OCI-LY1 (cell line): ENCODE data around the gene RNASE12.

Source experiments
- EZH2 ChIP-seq: fragments of 200-600 bp; sonication (generic), shearing (Covaris generic); IDR thresholded peaks from 2 replicates; pipeline ENCODE4 v1.8.0; 2017; ENCODE audit warnings: borderline replicate concordance, mixed run types, mild to moderate bottlenecking, antibody characterized with exemption, low read length, moderate library complexity, mixed read lengths
- TF ChIP-seq, protein P1 (sequence below): fragments of 200-600 bp; sonication (generic), shearing (Covaris generic); IDR thresholded peaks from 2 replicates; pipeline ENCODE4 v1.5.1; 2017; ENCODE audit warnings: mild to moderate bottlenecking, antibody characterized with exemption, low read length, moderate library complexity, mixed read lengths

DNA sequence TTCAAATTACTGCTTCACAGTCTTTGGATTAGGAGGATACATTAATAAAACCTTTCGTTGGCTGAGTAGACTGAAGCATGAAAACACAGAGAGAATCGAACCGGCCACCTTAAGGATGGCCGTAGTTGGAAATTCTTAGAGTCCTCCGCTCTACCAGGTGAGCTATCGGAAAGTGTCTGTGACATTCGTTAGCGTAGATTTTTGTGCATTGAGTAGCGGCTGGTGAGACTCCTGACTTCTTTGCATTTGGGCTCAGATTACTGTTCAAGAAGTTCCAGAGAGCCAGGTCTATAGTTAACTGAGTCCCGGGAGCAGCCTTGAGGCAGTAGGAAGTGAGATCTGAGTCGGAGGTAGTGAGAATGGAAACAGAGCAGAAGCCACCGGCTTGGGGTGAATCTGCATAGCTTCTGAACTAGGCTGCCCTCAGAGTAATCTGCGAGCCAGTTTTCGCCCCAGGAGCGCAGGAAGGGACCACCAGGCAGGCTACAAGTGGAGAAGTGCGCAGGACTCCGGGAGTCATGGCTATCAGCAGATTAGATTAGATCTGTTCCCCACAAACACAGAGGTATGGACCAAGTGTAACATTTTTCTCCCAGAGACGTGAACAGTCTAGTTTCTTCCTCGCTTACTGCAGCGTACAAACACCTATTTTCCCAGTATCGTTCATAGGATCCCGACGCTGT, 39.3 kb upstream of the RNASE12 start:
- TF ChIP-seq EZH2 = no peak
- TF ChIP-seq, protein P1, sequence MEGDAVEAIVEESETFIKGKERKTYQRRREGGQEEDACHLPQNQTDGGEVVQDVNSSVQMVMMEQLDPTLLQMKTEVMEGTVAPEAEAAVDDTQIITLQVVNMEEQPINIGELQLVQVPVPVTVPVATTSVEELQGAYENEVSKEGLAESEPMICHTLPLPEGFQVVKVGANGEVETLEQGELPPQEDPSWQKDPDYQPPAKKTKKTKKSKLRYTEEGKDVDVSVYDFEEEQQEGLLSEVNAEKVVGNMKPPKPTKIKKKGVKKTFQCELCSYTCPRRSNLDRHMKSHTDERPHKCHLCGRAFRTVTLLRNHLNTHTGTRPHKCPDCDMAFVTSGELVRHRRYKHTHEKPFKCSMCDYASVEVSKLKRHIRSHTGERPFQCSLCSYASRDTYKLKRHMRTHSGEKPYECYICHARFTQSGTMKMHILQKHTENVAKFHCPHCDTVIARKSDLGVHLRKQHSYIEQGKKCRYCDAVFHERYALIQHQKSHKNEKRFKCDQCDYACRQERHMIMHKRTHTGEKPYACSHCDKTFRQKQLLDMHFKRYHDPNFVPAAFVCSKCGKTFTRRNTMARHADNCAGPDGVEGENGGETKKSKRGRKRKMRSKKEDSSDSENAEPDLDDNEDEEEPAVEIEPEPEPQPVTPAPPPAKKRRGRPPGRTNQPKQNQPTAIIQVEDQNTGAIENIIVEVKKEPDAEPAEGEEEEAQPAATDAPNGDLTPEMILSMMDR = no peak
